ENCODE data around the gene STAT4. TPM values are rescaled to one million over a fixed set of nuclear protein-coding genes. Genes with fewer than 3 reads are reported as not detected.
"Not testable (repeated sequence)": the region's sequence is repeated elsewhere in the genome, so short reads cannot be mapped to it uniquely, and the experiment has no call there.

STAT4 gene
- total RNA-seq, 4 donors from 2014 or later: 0.34 to 2.7 (median 0.81) TPM; not detected in 1

DNA sequence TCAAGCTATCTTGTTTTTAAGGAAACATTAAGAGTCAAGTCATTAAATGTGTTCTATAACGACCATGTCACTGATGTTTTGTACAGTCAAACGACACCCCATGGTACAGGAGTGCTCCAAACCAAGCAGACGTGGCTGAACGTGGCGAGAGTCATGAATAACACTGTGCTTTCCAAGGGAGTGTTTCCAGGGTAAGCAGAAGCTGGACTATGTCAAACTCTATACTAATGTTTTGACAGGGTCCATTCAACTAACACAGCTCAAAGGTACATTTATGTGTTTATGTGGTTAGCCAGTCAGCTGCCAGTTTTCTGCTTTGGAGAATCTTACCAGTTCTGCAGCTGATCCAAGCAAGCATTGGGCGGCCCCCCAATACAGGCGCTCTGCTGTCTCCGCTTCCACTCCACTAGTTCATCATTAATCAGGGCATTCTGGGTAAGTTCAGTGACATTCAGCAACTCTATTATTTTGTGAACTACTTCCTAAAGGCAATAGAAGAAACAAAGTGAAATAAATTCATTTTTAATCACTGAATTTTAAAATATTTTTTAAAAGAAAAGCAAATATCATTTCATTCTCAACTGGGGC, 153.2 kb downstream of the STAT4 start:
- Histone ChIP-seq H3K4me1 (peaks cover 16% of the 10 kb centered on the region), H3K27me3 (no peaks in the 10 kb centered on the region), H3K4me3 (no peak overlapping the region), H3K36me3 (peaks cover 91% of the 10 kb centered on the region), H3K9me3 (no peaks in the 10 kb centered on the region), H3K27ac (no peak overlapping the region)
- TF ChIP-seq CTCF (IDR thresholded peaks at IDR 0.05) (no peak), POLR2AphosphoS5 (IDR thresholded peaks at IDR 0.05) (no peak), POLR2A (IDR thresholded peaks at IDR 0.05) (no peak), EP300 (IDR thresholded peaks at IDR 0.05) (no peak)
- WGBS: 87% methylated on average over 8 of the region's 8 CpGs
- no peak for DNase-seq (ENCODE audit: low spot score in 2 of 2)

- Histone ChIP-seq H3K9me3 (no peaks in the 10 kb centered on the region), H3K4me1 (peaks cover 16% of the 10 kb centered on the region), H3K4me3 (no peak overlapping the region), H3K36me3 (peaks cover 91% of the 10 kb centered on the region), H3K27ac (no peak overlapping the region), H3K27me3 (no peaks in the 10 kb centered on the region)
- WGBS: 88% methylated on average over 5 of the region's 5 CpGs
- DNase-seq (ENCODE audit: low spot score in 2 of 2): no peak
- TF ChIP-seq CTCF (IDR thresholded peaks at IDR 0.05) (no peak), POLR2AphosphoS5 (IDR thresholded peaks at IDR 0.05) (no peak), POLR2A (IDR thresholded peaks at IDR 0.05) (no peak), EP300 (IDR thresholded peaks at IDR 0.05) (no peak)
Observed at GRCh38 chr2:190996947-190997346, 153.8 kb downstream of the STAT4 start.

DNA sequence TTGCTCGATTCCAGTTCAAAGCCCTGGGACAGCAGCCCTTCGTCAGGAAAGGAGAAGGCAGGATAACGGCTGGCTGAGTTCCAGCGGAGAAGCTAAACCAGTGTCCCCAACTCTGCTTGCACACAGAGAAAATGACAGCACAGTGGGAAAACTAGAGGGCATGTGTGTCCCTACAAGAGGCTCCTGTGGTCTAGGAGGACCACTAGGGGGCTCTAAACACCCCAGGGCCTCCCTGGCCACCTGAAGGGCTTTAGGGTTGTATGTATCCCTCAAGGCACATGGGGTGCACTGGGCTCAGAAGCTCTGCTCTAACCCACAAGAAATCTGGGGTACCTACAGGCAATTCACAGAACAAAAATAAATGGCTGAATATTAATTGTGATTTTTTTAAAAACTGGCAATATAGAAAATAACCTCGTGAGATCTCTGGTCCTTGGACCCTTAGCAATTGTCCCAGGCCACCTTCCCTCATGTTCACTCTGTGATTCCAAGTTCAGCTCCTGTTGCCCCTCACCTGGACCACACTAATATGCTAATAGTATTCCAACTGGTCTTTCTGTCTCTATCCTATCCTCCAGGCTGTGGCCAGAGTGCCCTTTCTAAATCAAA, 154.4 kb downstream of the STAT4 start:
- peaks cover 11% of the 10 kb centered on the region for H3K4me1 ChIP-seq
- TF ChIP-seq POLR2AphosphoS5 (IDR thresholded peaks at IDR 0.05) (no peak), EP300 (IDR thresholded peaks at IDR 0.05) (no peak)
- H3K9me3 ChIP-seq: no peaks in the 10 kb centered on the region
- 95% methylated on average over 5 of the region's 5 CpGs for WGBS
- no peaks in the 10 kb centered on the region for H3K27me3 ChIP-seq
- no peak overlapping the region for H3K27ac ChIP-seq
- H3K4me3 ChIP-seq: no peak overlapping the region
- DNase-seq (ENCODE audit: low spot score in 2 of 2): no peak
- H3K36me3 ChIP-seq: peaks cover 94% of the 10 kb centered on the region

DNA sequence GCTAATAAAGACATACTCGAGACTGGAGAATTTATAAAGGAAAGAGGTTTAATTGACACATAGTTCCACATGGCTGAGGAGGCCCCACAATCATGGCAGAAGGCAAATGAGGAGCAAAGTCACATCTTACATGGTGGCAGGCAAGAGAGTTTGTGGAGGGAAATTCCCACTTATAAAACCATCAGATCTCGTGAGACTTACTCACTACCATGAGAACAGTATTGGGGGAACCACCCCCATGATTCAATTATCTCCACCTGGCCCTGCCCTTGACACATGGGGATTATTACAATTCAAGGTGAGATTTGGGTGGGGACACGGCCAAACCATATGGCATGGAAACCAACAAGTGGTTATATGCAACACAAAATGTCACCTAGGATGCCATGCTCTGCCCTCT, 155.5 kb downstream of the STAT4 start:
- DNase-seq (ENCODE audit: low spot score in 2 of 2); H3K4me1 ChIP-seq; H3K27me3 ChIP-seq; H3K27ac ChIP-seq; H3K4me3 ChIP-seq; H3K9me3 ChIP-seq: not testable (repeated sequence)
- WGBS: 78% methylated on average over 3 of the region's 3 CpGs
- H3K36me3 ChIP-seq: peaks cover 99% of the 10 kb centered on the region

DNA sequence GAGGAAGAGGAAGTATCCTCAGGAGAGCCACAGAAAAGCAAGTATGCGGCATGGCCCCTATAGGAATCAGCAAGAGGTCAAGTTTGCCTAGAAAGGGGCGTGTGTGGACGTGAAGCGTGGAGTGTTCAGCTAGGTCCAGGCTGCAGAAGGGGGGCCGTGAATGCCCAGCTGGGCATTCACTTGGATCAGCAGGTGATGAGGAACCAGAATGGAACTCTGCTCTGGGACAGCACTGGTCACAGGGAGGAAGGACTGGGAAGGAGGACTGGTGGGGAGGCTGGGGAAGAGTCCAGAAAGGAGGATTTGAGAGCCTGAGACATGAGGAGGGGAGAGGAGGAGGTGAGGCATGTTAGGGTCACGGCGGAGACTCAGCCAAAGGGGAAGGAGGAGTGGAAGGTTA, 156.6 kb downstream of the STAT4 start:
- H3K36me3 ChIP-seq: peaks cover 99% of the 10 kb centered on the region
- 85% methylated on average over 7 of the region's 7 CpGs for WGBS

DNA sequence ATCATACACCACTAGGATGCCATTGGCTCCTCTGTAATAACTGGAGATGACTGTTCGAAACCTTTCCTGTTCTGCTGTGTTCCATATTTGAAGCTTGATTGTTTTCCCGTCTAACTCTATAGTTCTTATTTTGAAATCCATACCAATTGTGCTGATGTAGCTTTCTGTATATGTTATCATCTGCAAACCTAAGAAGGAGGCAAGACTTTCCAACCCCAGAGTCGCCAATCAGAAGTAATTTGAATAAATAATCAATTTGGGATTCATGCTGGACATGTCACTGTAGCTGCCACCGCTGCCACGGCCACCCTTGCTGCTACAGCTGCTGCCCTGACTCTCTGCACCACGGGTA, 157.5 kb downstream of the STAT4 start:
- Histone ChIP-seq H3K36me3 (peaks cover 99% of the 10 kb centered on the region), H3K4me3 (no peak overlapping the region), H3K4me1 (no peaks in the 10 kb centered on the region), H3K27me3 (no peaks in the 10 kb centered on the region), H3K27ac (no peak overlapping the region), H3K9me3 (no peaks in the 10 kb centered on the region)
- TF ChIP-seq CTCF (IDR thresholded peaks at IDR 0.05) (no peak), POLR2AphosphoS5 (IDR thresholded peaks at IDR 0.05) (no peak), EP300 (IDR thresholded peaks at IDR 0.05) (no peak), POLR2A (IDR thresholded peaks at IDR 0.05) (no peak)
- DNase-seq (ENCODE audit: low spot score in 2 of 2): no peak
- 95% methylated on average over 6 of the region's 6 CpGs for WGBS

More for the DNA sequence above, 156.6 kb downstream of the STAT4 start:
- no peak for DNase-seq (ENCODE audit: low spot score in 2 of 2)
- Histone ChIP-seq H3K27me3 (no peaks in the 10 kb centered on the region), H3K9me3 (no peaks in the 10 kb centered on the region), H3K4me3 (no peak overlapping the region), H3K4me1 (no peaks in the 10 kb centered on the region), H3K27ac (no peak overlapping the region)
- no peak for TF ChIP-seq POLR2AphosphoS5 (IDR thresholded peaks at IDR 0.05)
- no peak for TF ChIP-seq CTCF (IDR thresholded peaks at IDR 0.05)
- no peak for TF ChIP-seq POLR2A (IDR thresholded peaks at IDR 0.05)
- no peak for TF ChIP-seq EP300 (IDR thresholded peaks at IDR 0.05)
